SK-N-MC (cell line): ENCODE results near the gene STKLD1.
"Not testable (repeated sequence)": the region's sequence is repeated elsewhere in the genome, so short reads cannot be mapped to it uniquely, and the experiment has no call there.

Experiments
- DNase-seq: peaks from one replicate; pipeline ENCODE4 v3.0.0-alpha.2; 2011; ENCODE audit warnings: low read depth, low spot score
- H3K27ac ChIP-seq: fragments of 200-600 bp; sonication (generic); 2 replicates; pipeline ENCODE4 v1.5.1; 2016; ENCODE audit warnings: mixed run types
- H3K36me3 ChIP-seq: fragments of 200-600 bp; sonication (generic); 2 replicates; pipeline ENCODE4 v1.6.1; 2017; ENCODE audit warnings: antibody characterized with exemption, low read length, mixed read lengths; ENCODE audit not compliant: insufficient read depth
- H3K4me3 ChIP-seq: fragments of 200-600 bp; sonication (generic); 2 replicates; pipeline ENCODE4 v1.5.1; 2016
- H3K9ac ChIP-seq: fragments of 200-600 bp; sonication (generic); 2 replicates; pipeline ENCODE4 v1.8.0; 2017; ENCODE audit warnings: mixed run types, mixed read lengths; ENCODE audit not compliant: insufficient read length
- H3K9me3 ChIP-seq: fragments of 200-600 bp; sonication (generic); 2 replicates; pipeline ENCODE4 v1.6.1; 2017; ENCODE audit warnings: low read depth, mild to moderate bottlenecking, antibody characterized with exemption, low read length, moderate library complexity, mixed read lengths
- EZH2 ChIP-seq: fragments of 200-600 bp; sonication (generic); IDR thresholded peaks from one replicate; pipeline ENCODE4 v1.6.1; 2017; ENCODE audit warnings: antibody characterized with exemption
- FOXP2 ChIP-seq: optimal IDR thresholded peaks from 2 replicates; pipeline ENCODE3; 2011; ENCODE audit warnings: mild to moderate bottlenecking, moderate library complexity; ENCODE audit not compliant: insufficient read depth; ENCODE audit errors: extremely low read length, control extremely low read depth
- POLR2AphosphoS5 ChIP-seq: IDR thresholded peaks from 2 replicates; pipeline ENCODE4 v1.6.1; 2012; ENCODE audit warnings: mild to moderate bottlenecking, low read depth, low read length, borderline replicate concordance

The STKLD1 gene

DNA sequence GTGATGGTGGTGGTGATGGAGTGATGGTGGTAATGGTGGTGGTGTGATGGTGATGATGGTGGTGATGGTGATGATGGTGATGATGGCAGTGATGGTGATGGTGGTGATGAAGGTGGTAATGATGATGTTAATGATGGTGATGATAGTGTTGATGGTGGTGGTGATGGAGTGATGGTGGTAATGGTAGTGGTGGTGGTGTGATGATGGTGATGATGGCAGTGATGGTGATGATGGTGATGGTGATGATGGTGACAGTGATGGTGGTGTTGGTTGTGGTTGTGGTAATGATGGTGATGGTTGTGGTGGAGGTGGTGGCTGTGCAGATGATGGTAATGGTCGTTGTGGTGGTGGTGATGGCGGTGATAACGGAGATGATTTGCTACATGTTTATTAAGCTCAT is 7.3 kb downstream of the STKLD1 start:
- Histone ChIP-seq H3K36me3 (no peaks in the 10 kb centered on the region), H3K9me3 (no peaks in the 10 kb centered on the region), H3K4me3 (no peak overlapping the region), H3K27ac (no peak overlapping the region), H3K9ac (no peak overlapping the region)
- no peak for TF ChIP-seq FOXP2
- TF ChIP-seq POLR2AphosphoS5, result no peak
- TF ChIP-seq EZH2, result no peak
- DNase-seq, result no peak

DNA sequence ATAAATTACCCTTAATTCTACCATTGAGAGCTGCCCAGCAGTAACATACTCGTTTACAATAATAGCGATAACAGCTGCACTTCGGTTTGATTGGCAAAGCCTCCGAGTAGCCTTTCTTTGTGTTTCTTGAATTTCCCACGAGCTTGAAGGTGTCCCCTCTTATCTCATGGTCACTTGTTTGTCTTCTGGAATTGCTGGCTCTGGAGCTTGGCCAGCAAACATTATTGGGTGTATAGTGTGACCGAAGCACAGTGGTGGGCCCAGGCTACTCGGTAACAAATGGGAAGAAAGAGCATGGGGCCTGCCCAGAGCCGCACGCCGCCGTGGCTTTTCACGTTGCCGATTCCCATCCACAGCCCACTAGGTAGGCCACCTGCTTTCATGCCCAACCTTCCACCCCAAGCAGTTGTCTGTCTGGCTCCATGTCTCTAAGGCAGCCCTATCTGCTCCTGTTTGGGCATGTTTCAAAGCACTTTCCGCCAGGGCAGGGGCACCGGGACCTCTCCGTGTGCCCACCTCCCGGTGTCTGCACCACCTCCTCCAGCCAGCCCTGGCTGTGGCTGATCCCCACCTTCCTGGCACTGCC is 8.7 kb downstream of the STKLD1 start:
- no peak for DNase-seq
- Histone ChIP-seq H3K4me3 (no peak overlapping the region), H3K27ac (no peak overlapping the region), H3K9me3 (no peaks in the 10 kb centered on the region), H3K36me3 (no peaks in the 10 kb centered on the region), H3K9ac (no peak overlapping the region)
- TF ChIP-seq FOXP2, result no peak

GRCh38 chr9:133385452-133385851 is 9.3 kb downstream of the STKLD1 start:
- H3K27ac ChIP-seq, result no peak overlapping the region
- no peak for DNase-seq
- H3K9ac ChIP-seq, result no peak overlapping the region
- no peak overlapping the region for H3K4me3 ChIP-seq
- no peaks in the 10 kb centered on the region for H3K36me3 ChIP-seq
- no peak for TF ChIP-seq EZH2
- no peak for TF ChIP-seq POLR2AphosphoS5
- TF ChIP-seq FOXP2, result no peak
- no peaks in the 10 kb centered on the region for H3K9me3 ChIP-seq

- no peaks in the 10 kb centered on the region for H3K9me3 ChIP-seq
- H3K27ac ChIP-seq, result no peak overlapping the region
- no peaks in the 10 kb centered on the region for H3K36me3 ChIP-seq
- TF ChIP-seq EZH2 (no peak), FOXP2 (no peak), POLR2AphosphoS5 (no peak)
- H3K4me3 ChIP-seq, result no peak overlapping the region
- no peak for DNase-seq
- H3K9ac ChIP-seq, result no peak overlapping the region
These were observed 10.2 kb downstream of the STKLD1 start for GRCh38 chr9:133386338-133386737.

DNA sequence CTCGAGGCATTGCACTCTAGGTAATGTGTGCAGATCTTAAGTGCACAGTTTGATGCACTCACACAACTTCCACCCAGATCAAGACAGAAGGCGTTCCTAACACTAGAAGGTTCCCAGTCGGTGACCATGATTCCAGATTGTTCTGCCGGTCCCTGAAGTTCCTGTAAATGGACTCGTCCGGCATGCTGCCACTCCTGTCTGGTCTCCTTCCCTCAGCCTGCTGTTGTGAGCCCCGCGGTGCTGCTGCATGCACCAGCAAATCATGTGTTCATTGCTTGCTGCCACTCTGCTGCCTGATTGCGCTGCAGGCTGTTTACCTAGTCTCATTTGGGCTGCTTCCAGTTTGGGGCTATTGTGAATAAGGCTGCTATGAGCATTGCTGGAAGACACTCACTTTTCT is 11.5 kb downstream of the STKLD1 start:
- H3K4me3 ChIP-seq, result no peak overlapping the region
- H3K36me3 ChIP-seq, result no peaks in the 10 kb centered on the region
- no peak overlapping the region for H3K9ac ChIP-seq
- TF ChIP-seq FOXP2 (no peak), EZH2 (no peak), POLR2AphosphoS5 (no peak)
- no peak for DNase-seq
- H3K9me3 ChIP-seq, result no peaks in the 10 kb centered on the region
- H3K27ac ChIP-seq, result no peak overlapping the region

GRCh38 chr9:133389025-133389557 is 12.9 kb downstream of the STKLD1 start:
- H3K4me3 ChIP-seq, result no peak overlapping the region
- no peak for TF ChIP-seq POLR2AphosphoS5
- TF ChIP-seq EZH2, result no peak
- no peak for TF ChIP-seq FOXP2
- DNase-seq, result no peak
- no peaks in the 10 kb centered on the region for H3K36me3 ChIP-seq
- no peak overlapping the region for H3K27ac ChIP-seq
- H3K9me3 ChIP-seq, result no peaks in the 10 kb centered on the region
- H3K9ac ChIP-seq, result no peak overlapping the region

GRCh38 chr9:133389562-133389961 is 13.4 kb downstream of the STKLD1 start:
- H3K36me3 ChIP-seq, result no peaks in the 10 kb centered on the region
- no peaks in the 10 kb centered on the region for H3K9me3 ChIP-seq
- no peak overlapping the region for H3K9ac ChIP-seq
- H3K27ac ChIP-seq, result no peak overlapping the region
- H3K4me3 ChIP-seq, result no peak overlapping the region
- DNase-seq, result no peak
- TF ChIP-seq EZH2 (no peak), FOXP2 (no peak), POLR2AphosphoS5 (no peak)

DNA sequence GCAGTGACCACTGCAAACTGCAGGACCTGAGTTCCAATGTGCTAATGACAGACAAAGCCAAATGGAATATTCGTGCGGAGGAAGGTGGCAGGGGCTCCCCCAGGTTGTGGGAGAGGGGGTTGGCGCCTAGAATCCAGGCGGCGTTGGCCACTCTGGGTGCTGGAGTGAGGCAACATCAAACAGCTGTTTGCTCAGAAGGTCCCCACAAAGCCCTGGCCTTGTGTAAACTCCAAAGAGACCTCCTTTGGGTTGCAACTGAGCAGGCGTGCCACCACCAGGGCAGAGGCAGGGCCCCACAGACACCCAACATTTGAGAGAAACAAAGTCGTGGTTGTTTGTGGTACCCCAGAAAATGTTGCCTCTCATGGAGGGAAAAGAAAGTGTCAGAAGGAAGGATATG is 14.5 kb downstream of the STKLD1 start:
- Histone ChIP-seq H3K9ac (no peak overlapping the region), H3K9me3 (no peaks in the 10 kb centered on the region), H3K27ac (no peak overlapping the region), H3K36me3 (no peaks in the 10 kb centered on the region), H3K4me3 (no peak overlapping the region)
- no peak for TF ChIP-seq POLR2AphosphoS5
- DNase-seq, result no peak

- not testable (repeated sequence) for H3K4me3 ChIP-seq, H3K27ac ChIP-seq
These were observed 15.3 kb downstream of the STKLD1 start for GRCh38 chr9:133391449-133391848.

DNA sequence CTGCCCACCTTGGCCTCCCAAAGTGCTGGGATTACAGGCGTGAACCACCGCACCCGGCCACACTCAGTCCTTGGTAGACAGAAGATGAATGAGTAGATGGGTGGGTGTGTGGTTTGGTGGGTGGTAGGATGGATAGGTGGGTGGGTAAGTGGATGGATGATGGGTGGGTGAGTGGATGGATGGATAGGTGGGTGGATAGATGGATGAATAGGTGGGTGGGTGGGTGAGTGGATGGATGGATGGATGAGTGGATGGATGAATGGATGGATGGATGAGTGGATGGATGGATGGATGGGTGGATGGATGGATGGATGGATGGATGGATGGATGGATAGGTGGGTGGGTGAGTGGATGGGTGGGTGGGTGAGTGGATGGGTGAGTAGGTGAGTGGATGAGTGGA is 16.1 kb downstream of the STKLD1 start:
- not testable (repeated sequence) for H3K4me3 ChIP-seq, H3K9me3 ChIP-seq, H3K27ac ChIP-seq, H3K9ac ChIP-seq, DNase-seq, H3K36me3 ChIP-seq

More at GRCh38 chr9:133391449-133391848, 15.3 kb downstream of the STKLD1 start:
- H3K36me3 ChIP-seq, H3K9ac ChIP-seq, H3K9me3 ChIP-seq, DNase-seq: not testable (repeated sequence)
